PFSK-1 (cell line): ENCODE data around the gene EXOC4.

ENCODE experiments used
- FOXP2 ChIP-seq: optimal IDR thresholded peaks from 2 replicates; pipeline ENCODE3; 2011; ENCODE audit warnings: borderline replicate concordance, control low read depth, inconsistent platforms; ENCODE audit not compliant: insufficient read depth; ENCODE audit errors: extremely low read length, extremely low read depth
- POLR2AphosphoS5 ChIP-seq: IDR thresholded peaks from 2 replicates; pipeline ENCODE4 v1.6.1; 2012; ENCODE audit warnings: low read depth, mild to moderate bottlenecking, control low read depth, low read length, moderate library complexity
- SIN3A ChIP-seq: IDR thresholded peaks from 2 replicates; pipeline ENCODE4 v1.6.1; 2012; ENCODE audit warnings: mild to moderate bottlenecking, low read length, moderate library complexity, borderline replicate concordance; ENCODE audit not compliant: insufficient read depth
- TAF1 ChIP-seq: IDR thresholded peaks from 2 replicates; pipeline ENCODE4 v1.6.1; 2012; ENCODE audit warnings: low read length, control low read depth, borderline replicate concordance; ENCODE audit not compliant: insufficient read depth
- TF ChIP-seq, protein P1 (sequence below), 2 experiments: IDR thresholded peaks; 2 replicates each; pipeline versions ENCODE4 v1.6.1 to v1.8.0; 2011 to 2012; ENCODE audit warnings: low read depth in 2 of 2, low read length in 2 of 2, control low read depth in 1 of 2, inconsistent platforms in 1 of 2, mild to moderate bottlenecking in 1 of 2, moderate library complexity in 1 of 2; ENCODE audit not compliant: insufficient read depth in 1 of 2

The EXOC4 gene

DNA sequence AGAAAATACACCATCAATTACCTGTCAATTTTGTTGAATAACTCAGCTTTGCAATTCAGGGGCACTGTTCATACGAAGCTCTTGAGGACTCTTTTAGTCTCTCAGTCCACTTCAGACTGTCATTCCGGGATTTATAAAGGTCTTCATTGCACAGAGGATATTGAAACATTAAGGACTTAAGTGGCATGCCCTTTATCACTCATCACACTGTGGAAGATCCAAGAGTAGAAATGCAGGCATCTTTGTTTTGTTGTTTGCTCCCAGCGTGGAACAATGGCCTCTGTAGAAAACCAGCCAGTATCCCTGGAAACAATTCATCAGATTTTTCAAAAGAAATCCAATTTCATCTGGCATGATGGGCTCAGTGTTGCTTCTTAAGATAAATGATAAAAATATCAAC lies 808.0 kb downstream of the EXOC4 start:
- no peak for TF ChIP-seq SIN3A
- TF ChIP-seq, protein P1, sequence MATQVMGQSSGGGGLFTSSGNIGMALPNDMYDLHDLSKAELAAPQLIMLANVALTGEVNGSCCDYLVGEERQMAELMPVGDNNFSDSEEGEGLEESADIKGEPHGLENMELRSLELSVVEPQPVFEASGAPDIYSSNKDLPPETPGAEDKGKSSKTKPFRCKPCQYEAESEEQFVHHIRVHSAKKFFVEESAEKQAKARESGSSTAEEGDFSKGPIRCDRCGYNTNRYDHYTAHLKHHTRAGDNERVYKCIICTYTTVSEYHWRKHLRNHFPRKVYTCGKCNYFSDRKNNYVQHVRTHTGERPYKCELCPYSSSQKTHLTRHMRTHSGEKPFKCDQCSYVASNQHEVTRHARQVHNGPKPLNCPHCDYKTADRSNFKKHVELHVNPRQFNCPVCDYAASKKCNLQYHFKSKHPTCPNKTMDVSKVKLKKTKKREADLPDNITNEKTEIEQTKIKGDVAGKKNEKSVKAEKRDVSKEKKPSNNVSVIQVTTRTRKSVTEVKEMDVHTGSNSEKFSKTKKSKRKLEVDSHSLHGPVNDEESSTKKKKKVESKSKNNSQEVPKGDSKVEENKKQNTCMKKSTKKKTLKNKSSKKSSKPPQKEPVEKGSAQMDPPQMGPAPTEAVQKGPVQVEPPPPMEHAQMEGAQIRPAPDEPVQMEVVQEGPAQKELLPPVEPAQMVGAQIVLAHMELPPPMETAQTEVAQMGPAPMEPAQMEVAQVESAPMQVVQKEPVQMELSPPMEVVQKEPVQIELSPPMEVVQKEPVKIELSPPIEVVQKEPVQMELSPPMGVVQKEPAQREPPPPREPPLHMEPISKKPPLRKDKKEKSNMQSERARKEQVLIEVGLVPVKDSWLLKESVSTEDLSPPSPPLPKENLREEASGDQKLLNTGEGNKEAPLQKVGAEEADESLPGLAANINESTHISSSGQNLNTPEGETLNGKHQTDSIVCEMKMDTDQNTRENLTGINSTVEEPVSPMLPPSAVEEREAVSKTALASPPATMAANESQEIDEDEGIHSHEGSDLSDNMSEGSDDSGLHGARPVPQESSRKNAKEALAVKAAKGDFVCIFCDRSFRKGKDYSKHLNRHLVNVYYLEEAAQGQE (IDR thresholded peaks at IDR 0.05; ENCODE audit: insufficient read depth in 1 of 2, low read depth in 2 of 2, low read length in 2 of 2) = no peak
- no peak for TF ChIP-seq FOXP2
- TF ChIP-seq TAF1 = no peak
- TF ChIP-seq POLR2AphosphoS5 = no peak

DNA sequence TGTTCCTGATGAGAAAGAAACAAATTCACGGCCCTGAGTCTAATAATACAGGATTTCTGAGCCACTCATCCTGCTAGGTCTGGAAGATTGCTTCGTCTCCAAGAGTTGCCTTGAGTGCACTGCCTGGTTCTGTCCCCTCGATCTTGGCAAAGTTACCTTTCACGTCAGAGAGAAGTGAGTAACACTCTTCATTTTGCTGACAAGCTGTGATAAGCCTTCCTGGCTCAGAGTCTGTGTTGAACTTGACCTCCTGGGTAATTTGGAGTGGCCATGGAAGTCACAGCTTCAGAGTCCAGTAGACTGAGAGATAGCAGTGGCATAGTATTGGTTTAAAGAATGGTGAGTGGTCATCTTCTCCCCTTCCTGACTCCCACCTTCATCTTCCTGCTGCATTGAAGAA lies 809.6 kb downstream of the EXOC4 start:
- TF ChIP-seq POLR2AphosphoS5 = no peak
- TF ChIP-seq, protein P1 (IDR thresholded peaks at IDR 0.05; ENCODE audit: insufficient read depth in 1 of 2, low read depth in 2 of 2, low read length in 2 of 2) = no peak
- TF ChIP-seq FOXP2 = no peak

DNA sequence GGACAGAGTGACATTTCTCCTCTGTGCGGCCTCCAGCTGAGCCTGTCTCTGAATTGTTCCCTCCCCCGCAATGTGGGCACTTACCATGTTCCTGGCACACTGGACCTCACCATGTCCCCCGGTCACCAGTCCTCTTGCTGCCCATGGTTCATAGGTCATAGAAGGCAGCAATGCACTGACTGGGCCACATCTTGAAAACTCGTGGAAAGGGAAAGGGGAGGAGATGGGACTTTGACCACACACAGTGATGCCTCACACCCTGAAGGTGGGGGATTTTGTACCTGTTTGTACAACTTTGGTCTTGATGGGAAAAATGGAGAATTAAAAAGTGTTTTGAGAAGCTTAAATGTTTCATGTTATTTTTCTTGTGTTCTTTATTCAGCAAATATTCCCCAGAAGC lies 812.5 kb downstream of the EXOC4 start:
- TF ChIP-seq FOXP2 = no peak
- no peak for TF ChIP-seq TAF1
- no peak for TF ChIP-seq POLR2AphosphoS5
- TF ChIP-seq SIN3A = no peak
- TF ChIP-seq, protein P1 (IDR thresholded peaks at IDR 0.05; ENCODE audit: insufficient read depth in 1 of 2, low read depth in 2 of 2, low read length in 2 of 2) = no peak

DNA sequence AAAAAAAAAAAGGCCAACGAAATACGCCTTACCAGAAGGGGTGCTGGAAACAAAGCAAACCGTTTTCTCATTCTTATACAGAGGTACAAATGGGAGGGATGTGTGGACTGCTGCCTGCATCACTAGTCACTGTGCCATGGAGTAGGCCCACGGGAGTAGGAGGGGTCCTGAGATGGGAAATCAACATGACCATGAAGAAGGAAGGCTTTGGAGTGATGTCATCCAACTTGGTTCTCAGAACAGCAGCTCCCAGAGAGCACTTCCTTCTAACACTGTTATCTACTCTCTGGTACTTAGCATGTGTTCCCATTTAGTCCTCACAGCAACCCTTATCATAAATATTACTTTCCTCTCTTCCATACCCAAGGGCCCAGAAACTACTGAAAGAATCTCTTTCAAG lies 814.3 kb downstream of the EXOC4 start:
- TF ChIP-seq TAF1 = no peak
- TF ChIP-seq POLR2AphosphoS5 = no peak
- TF ChIP-seq SIN3A = no peak
- no peak for TF ChIP-seq FOXP2
- TF ChIP-seq, protein P1 (IDR thresholded peaks at IDR 0.05; ENCODE audit: insufficient read depth in 1 of 2, low read depth in 2 of 2, low read length in 2 of 2) = no peak

DNA sequence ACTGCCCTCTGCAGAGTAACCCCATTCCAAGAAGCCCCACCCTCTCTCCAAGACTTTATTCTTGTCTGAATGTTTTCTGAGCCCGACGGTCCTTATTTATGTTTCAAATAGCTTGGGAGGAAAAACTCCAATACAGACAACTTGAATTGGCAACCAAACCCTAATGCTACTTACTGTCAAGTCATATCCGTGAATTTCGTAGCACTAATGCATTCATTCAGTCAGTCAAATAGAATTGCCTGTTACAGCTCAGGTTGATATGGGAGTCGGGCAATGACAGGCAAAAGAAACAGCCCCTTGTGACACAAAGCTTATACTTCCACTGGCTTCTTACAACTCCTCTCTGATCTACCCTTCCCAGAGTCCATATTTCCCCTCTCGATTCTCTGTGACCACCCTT lies 815.8 kb downstream of the EXOC4 start:
- TF ChIP-seq FOXP2 = no peak
- TF ChIP-seq, protein P1 (IDR thresholded peaks at IDR 0.05; ENCODE audit: insufficient read depth in 1 of 2, low read depth in 2 of 2, low read length in 2 of 2) = no peak
- no peak for TF ChIP-seq TAF1
- no peak for TF ChIP-seq SIN3A
- no peak for TF ChIP-seq POLR2AphosphoS5
